Epidermal melanocyte (primary cell): Measurements from ENCODE around the gene ADAMTSL1.

Experiments
- DNase-seq: peaks from one replicate; pipeline ENCODE4 v3.0.0; 2011; ENCODE audit warnings: low spot score; ENCODE audit not compliant: insufficient read length

Gene ADAMTSL1

DNA sequence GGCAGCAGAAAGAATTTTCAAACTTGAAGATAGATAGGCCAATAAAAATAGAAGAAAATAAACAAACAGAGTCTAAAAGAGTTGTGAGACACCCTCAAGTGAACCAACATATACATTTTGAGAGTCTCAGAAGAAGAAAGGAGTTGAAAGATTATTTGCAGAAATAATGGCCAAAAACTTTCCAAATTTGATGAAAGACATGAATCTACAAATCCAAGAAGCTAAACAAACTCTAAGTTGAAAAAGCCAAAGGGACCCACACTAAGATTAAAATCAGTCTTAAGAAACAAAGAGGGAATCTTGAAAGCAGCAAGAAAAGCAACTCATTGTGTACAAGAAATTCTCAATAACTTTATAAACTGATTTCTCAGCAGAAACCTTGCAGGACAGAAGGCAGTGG is 422.1 kb downstream of the ADAMTSL1 start:
- no peak for DNase-seq

DNA sequence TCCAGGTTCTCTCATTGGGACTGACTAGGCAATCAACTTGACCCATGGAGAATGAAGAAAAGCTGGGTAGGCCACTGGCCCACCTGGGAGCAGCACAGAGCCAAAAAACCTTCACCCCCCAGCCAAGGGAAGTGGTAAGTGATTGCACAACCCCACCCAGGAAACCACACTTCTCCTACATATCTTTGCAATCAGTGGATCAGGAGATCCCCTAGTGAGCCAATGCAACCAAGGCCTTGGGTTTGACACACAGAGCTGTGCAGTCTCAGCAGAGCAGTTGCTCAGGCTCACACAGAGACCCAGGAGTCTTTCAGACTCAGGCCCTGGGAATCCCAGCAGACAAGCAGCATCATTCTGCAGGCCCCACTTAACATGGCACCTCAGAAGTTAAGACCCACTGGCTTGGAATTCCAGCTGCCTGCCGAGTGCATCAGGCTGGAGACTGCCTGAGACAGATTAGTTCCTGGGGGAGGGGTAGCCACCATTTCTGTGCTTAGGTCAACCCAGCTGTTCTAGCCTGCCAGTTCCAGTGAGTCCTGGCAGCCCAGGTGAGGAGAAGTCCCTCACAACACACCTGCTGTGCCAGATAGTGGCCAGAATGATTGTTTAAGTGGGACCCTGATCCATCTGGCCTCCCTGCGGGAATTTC is 422.7 kb downstream of the ADAMTSL1 start:
- DNase-seq = no peak

DNA sequence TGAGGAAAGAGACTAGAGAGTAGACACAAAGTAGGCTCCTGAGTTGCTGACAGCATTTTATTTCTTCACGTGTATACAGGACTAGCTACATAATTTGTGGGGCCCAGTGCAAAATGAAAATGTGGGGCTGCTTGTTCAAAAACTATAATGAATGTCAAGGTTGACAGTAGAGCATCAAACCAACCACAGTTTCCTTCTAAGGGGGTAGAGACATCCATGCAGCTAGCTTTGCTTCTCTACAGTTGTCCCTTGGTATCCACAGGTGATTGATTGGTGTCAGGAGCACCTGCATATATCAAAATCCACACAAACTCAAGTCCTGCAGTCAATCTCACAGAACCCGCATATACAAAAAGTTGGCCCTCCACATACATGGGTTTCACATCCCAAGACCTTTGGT is 429.5 kb downstream of the ADAMTSL1 start:
- no peak for DNase-seq

DNA sequence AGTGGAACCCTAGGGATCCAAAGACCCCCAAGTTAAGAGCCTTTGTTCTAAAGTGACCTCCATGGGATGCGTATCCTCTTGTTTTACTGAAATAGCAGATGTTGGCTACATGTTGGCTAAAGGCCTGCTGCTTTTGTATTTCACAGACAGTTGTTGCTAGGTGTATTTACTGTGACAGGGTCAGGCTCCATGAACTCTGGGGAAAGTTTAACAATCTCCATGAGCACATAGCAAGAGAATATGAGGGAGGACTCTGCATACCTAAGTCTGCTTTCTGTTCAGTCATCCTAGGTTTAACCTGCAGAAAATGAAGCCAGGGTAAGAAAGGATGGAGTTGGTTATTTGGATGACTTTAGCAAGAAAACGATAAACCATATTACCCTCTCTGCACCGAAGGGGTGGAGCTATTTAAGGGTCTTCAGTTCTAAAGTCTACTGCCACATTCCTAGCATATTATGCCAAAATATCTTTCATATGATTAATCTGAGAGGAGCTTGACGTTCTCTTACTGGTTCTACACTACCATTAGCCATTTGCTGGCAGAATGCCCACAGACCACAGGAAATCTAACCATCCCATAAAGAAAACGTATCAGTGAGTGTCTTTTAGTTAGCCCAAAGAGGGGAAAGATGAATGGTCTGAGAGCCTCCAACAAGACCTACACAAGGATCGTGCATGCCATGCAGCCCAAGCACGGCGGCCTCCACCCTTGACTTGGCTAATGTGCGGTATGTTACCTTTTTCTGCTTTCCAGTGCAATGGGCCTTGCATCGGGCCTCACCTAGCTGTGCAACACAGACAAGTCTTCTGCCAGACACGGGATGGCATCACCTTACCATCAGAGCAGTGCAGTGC is 431.3 kb downstream of the ADAMTSL1 start:
- no peak for DNase-seq

DNA sequence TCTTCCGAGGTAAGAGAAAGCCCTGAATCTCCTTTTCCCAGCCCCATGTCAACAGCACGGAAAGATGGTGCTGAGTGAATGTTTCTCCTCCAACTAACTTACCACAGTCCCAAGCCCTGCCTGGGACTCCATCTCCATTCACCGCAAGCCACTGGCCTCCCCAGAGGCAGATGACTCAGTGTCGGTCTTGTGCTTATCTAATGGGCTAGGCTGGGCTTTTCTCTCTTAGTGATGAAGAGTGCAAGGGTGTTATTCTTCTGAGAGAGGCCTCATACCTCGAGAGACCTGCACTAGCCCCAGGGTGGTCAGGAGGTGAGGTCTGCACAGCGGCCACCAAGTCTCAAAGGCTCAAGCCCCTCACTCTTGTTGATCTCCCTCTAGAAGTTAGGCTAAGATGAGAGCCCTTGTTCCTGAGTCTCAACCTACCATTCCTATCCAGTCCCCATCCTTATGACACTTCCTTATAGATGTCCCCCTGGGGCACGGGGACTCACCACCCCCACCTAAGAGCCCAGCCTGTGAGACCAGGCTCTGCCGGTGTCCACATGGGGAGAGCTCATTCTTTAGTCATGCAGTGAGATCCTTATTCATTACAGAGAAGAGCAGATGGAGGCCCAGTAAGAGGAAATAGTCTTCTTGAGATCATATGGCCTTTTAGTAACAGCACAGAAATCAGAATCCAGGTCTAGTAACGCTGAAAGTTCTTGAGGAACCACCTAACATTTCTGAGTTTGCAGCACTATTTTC is 432.1 kb downstream of the ADAMTSL1 start:
- no peak for DNase-seq

DNA sequence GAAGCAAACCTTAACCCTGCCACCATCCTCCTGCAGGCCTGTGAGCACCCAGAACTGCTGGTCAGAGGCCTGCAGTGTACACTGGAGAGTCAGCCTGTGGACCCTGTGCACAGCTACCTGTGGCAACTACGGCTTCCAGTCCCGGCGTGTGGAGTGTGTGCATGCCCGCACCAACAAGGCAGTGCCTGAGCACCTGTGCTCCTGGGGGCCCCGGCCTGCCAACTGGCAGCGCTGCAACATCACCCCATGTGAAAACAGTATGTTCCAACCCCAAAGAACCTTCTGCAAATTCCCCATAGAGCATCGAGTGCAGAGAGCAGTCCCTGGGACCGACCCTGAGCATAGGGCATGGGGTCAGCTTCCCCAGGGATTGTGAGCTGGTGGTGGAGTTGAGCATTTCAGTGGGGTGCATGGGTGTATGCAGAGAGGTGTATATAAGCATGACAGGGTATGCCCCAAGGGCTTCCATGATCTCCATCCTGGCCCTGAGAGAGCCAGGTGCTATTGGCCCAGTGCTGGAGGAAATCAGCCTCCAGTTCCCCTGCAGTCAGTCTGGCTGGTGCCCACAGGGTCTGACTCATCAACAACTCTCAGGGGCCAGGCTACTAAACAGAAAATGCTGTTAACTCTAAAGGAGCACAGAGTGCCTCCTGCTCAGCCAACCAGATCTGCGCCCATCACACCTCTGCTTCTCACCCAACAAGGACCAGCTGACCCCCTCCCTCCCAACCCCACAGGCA is 432.9 kb downstream of the ADAMTSL1 start:
- DNase-seq = no peak

DNA sequence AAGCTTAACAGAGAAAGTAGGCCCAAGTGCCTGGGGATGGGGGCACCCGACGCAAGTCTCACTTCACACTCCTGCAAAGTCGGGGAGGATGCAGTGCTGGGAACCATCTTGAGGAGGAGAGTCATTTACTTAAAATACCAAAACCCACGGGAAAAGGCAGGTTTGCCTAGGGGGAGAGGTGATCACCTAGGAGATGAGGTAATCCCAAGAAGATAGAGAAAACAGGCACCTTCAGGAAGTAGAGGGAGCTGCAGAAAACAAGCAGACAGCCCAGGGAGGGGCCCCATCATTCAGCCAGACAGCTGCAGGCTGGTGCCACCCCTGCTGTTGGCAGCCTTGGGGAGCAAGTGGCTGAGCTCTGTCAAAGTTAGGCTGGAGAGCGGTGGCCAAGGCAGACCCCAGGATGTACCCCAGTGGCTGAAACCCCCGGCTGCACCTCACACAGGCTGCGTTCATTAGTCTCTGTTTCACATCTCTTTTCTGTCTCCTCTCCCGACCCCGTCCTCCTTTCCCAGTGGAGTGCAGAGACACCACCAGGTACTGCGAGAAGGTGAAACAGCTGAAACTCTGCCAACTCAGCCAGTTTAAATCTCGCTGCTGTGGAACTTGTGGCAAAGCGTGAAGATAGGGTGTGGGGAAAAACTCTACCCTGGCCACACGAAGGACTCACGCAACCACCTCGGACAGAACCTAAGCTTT is 434.1 kb downstream of the ADAMTSL1 start:
- DNase-seq = no peak

DNA sequence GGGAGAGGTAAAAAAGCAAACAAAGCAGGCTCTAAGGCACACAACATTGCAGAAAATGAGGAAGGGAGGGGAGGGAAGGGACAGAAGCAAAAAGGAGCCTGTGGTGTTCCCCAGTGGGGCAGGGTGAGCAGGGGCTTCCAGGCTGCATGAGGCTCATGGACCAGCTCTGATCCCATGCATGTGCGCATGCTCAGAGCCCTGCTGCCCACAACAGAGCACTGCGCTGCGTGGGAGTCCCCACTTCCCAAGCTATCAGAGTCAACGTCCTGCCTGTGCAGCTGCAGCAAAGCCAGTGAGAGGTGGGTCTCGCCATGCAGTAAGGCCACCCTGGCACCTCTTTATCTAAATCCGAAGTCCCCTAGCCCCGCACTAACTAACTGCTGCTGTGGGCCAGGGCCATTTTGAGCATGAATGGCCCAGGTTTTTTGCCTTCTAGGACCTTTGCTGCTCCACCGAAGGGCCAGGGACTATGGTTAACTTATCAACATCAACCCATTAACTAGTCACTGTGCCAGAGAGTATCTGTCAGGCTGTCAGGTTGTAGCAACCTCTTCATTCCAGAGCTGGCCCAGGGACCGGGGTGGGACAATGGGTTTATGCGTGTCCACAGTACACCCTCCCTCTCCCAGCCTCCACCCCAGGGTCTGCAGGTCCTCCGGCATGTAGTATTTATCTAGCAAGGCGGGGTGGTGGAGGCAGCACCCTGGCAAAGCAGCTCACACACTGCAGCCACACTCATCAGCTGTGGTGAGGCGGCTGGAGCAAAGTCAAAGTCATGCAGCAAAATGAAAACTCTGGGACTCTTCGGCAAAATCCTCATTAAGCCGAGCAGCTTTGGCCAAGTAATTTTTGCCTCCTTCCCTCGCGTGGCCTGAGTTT is 435.4 kb downstream of the ADAMTSL1 start:
- DNase-seq = no peak

DNA sequence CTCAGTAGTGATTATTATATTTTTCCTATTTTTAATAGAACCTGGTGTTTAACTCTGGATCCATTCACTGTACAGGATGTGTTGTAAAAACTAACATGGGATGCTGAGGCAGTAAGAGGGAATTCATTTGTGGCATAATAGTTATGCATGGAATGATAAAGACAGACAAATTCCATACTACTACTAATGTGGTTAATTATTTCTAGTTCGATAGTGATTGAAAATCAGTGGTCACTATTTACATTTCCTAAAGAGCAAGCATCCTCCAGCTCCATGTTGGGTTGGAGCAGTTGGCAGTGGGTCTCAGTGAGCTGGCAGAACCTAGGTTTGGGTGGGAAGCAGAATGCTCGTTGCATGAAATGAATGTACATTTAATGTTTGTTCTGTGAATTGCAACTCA is 436.5 kb downstream of the ADAMTSL1 start:
- DNase-seq = no peak

DNA sequence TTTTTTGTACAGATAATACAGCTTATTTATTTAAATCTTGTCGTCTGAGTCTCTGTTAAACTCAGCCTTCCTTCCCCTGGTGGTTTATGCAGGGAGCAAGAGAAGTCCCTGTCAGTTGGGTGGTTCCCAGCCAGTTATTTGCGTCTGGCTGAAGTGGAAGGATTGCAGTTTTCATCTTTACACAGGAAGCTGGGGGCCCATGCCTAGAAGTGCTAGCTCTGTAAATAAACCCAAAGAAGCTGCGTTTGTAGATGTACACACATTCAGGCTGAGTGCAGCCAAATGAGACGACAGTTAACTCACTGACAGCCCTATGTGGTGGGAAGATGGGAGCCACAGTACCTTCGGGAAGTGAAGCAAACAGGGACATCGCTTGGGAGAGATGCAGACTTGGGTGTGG is 437.0 kb downstream of the ADAMTSL1 start:
- DNase-seq = no peak

DNA sequence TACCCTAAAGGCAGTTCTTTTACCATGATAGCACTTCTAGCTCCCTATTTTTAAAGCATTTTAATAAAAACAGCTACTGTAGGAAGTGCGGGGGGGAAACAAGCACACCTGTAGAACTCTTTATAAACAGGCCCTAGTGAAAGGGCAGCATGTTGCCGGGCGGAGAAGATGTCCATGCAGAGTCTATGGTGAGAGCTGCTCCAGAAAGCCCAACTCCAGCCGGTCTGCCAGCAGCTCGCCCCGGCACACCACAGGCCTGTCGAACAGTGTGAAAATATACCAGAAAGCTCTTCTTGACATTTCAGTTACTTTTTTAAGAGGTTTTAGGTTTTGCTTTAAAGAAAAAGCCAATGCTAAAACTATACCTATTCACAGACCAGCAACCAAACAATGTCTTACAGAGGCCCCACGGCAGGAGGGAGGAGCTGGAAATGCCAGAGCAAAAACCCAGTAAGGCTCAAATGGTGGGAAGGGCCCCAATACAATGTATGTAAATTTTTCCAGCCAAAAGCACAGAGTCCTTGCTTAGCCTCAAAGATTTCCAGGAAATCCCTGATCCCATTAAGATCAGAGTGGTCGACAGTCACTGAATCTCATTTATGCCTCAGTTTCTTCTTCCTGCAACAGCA is 437.9 kb downstream of the ADAMTSL1 start:
- no peak for DNase-seq

DNA sequence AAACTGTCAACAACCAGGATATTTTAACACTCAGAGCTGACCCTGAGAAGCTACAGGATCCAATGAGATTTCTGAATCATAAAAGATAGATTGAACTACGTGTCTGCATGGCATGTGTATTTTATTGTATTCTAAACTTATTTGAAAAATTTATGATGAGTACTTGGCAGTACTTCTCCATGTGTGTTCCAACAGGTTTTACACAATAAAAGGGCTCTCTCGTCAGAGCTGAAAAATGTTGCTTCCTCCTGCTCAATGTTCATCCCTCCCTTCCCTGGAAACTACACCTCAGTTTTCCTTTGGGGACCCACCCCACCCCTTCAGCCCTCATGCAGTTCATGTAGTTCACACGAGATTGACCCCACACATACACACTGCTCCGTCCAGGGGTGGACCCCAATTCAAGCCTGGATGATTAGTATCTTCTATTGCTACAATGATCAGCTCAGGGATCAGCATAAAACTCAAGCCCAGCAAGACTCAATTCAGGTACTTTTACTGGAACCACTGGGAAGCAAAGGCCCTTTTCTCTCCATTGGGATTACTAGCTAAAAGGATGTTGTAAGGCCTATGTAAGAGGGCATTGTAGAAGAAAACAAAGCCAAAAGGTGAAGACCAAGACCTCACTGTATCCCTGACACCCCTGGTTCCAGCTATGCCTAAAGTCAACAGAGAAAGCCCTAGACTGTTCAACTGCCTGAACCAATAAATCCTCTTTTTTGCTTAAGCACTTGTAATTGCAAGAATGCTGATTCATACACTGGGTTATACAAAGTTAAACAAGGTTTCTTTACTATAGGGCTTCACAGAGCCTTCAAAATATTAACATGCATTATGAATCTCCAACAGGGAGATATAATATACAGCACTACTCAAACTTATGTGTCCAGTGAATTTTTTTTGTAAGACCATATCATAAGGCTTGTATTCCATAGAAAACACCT is 446.5 kb downstream of the ADAMTSL1 start:
- DNase-seq = no peak

DNA sequence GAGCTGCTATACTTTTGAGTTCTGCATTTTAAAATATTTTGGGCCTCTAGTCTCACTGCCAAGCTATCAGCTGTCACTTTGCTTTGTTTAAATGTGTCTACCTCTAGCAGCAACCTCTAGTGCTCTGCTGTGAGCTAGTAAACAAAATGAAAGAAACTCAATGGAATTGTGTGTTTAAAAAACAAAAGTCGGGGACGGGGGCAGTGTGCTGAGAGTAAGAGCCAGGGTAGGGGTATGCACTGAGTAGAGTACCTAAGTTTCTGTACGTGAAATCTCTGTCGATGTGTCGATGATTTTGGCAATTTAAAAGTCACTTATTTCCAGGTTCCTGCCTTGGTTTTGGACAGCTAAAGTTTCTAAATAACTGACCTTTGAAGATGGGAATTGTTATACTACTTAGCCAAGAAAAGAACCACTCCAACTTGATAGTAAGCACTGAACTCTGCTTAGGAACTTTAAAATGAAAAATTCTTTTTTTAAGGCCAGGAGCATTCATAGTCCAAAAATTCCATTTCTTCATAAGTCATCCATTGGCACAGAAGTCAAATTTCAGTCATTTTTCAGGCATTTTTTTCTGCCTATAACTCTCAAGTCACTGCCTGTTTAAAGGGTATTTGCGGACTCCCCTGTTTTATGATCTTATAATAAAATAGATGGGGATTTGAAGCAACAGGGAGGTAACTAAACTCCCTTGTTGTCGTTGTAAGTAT is 447.6 kb downstream of the ADAMTSL1 start:
- DNase-seq = no peak

DNA sequence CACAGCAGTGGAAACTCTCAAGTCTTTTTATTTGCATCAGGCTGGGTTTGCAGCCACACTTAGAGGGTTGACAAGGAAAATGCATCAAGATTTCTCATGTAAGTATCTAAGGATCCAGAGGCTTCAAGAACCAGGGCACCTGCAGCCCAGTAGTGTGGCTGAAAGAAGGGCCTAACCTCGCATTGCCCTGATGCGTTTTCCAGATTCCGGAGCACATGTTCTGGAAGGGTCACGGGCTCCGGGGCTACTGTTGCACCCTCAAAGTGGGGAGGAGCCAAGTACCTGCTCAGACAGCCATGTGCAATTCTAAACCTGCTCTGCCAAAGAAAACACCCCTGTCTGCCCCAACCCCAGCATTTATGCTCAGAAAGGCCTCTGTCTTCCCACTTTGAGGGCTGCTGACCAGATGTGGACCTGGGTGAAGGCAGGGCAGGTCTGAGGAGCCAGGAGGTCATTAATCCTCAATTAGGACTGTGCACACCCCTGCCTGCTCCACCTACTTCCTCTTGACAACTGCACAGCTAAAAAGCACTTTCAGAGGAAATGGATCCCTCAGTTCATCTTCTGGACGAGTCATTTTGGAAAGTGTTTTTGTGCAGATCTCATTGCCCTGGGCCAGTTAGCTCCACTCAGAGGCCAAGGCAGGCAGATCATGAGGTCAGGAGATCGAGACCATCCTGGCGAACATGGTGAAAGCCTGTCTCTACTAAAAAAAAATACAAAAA is 448.4 kb downstream of the ADAMTSL1 start:
- no peak for DNase-seq

DNA sequence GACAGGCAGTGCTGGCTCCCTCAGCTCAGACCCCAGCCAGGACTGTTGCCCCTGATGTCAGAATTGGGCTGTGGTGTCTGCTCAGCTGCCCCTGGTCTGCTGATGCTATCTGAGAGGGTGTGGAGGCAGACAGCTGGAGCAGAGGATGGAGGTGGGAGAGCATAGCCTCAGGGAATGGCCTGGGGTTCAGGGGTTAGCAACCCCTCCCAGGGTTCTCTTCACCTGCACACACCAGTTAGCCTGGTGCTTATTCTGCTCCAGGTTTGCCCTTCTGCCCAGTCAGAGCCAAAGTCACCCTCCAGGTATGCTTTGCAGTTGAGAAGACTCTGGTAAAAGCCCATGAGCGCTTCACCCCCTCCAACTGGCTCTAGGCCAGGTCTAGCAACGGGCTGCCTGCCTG is 449.2 kb downstream of the ADAMTSL1 start:
- no peak for DNase-seq

DNA sequence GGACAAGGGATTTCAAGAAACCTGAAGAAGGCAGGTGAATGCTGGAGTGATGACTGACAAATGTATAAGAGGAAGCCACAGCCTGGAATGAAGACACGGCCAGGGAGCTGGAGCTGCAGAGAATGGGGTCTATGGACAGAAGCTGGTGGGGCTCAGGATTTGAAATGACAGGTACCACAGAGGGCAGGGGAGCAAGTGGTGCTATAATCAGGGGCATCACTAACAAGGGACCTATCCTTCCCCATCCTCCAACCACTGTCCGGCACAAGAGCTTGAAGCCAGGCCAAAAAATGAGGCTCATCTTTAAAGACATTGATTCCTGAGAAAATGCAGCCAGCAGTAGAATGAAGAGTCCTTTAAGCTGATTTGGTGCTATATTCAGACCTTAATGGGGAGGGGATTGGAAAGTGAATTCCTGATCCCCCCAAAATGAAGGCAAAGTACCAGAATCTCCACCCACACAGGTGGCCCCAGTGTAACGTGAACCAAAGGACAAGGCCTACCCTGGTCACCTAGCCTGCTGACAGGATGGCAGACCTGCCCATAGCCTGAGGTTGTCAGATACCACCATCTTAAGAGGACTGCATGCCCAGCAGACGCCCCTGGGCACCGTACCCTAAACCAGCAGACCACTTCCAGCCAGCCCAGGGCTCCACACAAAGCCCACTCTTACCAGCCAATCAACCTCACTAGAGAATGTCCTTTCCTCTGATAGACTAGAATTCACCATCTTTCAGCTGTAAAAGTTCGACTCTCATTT is 449.9 kb downstream of the ADAMTSL1 start:
- no peak for DNase-seq
